Skeletal muscle tissue (tissue), 4 donors: ENCODE measurements around the gene EFL1. TPM values are rescaled to one million over a fixed set of nuclear protein-coding genes. Genes with fewer than 3 reads are reported as not detected.
A peak's percentile ranks its signal among the peaks of the same experiment; 100 is the strongest.

Source experiments
- H3K27ac ChIP-seq: one replicate; pipeline ENCODE4 v1.7.0; 2013; ENCODE audit warnings: mild to moderate bottlenecking, low read depth, low read length, inconsistent platforms
- H3K27me3 ChIP-seq, 3 donors: one replicate each; pipeline ENCODE4 v1.7.0; 2013; ENCODE audit warnings: low read length in 3 of 3; ENCODE audit not compliant: control insufficient read depth in 3 of 3, insufficient read depth in 3 of 3
- H3K36me3 ChIP-seq, 3 donors: one replicate each; pipeline ENCODE4 v1.7.0; 2013; ENCODE audit warnings: low read length in 3 of 3; ENCODE audit not compliant: control insufficient read depth in 3 of 3, insufficient read depth in 3 of 3
- H3K4me1 ChIP-seq, 3 donors: one replicate each; pipeline ENCODE4 v1.7.0; 2013; ENCODE audit warnings: low read length in 3 of 3, mild to moderate bottlenecking in 3 of 3; ENCODE audit not compliant: control insufficient read depth in 3 of 3, insufficient read depth in 3 of 3
- H3K4me3 ChIP-seq, 3 donors: one replicate each; pipeline ENCODE4 v1.7.0; 2013; ENCODE audit warnings: low read length in 3 of 3
- H3K9ac ChIP-seq, 3 donors: one replicate each; pipeline ENCODE4 v1.7.0; 2013; ENCODE audit warnings: low read length in 3 of 3, mild to moderate bottlenecking in 3 of 3, moderate library complexity in 2 of 3, low read depth in 1 of 3
- H3K9me3 ChIP-seq, 3 donors: one replicate each; pipeline ENCODE4 v1.7.0; 2013; ENCODE audit warnings: low read length in 3 of 3; ENCODE audit not compliant: control insufficient read depth in 3 of 3
- total RNA-seq: library from RNA; depleted of rRNA; stranded (reverse); fragments of >200 nt; gene quantifications from one replicate; pipeline ENCODE4 v1.2.3, GENCODE V29; 2014
- donor health status: Osteomylitis.

The EFL1 gene
- total RNA-seq, 1 donor from 2014 or later: 20.9 TPM

DNA sequence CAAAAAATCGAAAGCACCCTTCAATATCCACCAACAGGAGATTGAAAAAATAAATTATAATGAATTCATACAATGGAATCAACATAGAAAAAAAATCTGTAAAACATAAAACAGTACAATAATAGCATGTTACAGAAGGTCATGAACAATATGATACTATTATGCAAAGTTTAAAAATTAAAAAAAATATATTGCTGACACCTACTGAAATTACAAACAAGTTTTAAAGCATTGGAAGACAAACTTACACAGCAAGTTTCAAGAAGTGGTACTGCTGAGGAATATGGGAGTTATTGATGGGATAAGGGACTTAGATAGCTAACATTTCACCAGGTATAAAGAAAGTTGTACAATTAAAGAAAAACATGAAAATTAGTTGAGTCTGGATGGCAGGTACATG is 89.4 kb downstream of the EFL1 start:
- no peak overlapping the region for H3K9ac ChIP-seq
- H3K9me3 ChIP-seq: no peaks in the 10 kb centered on the region

GRCh38 chr15:82172506-82172905 is 90.0 kb downstream of the EFL1 start:
- H3K9me3 ChIP-seq: no peaks in the 10 kb centered on the region
- no peak overlapping the region for H3K27ac ChIP-seq
- H3K4me3 ChIP-seq: no peak overlapping the region
- no peaks in the 10 kb centered on the region for H3K36me3 ChIP-seq
- no peaks in the 10 kb centered on the region for H3K27me3 ChIP-seq
- H3K9ac ChIP-seq: no peak overlapping the region
- H3K4me1 ChIP-seq: peaks cover 0 to 3% (median 0%) of the 10 kb centered on the region in 3 donors

More for the DNA sequence above, 89.4 kb downstream of the EFL1 start:
- Histone ChIP-seq H3K27ac (no peak overlapping the region), H3K4me1 (peaks cover 0 to 3% (median 0%) of the 10 kb centered on the region in 3 donors), H3K36me3 (no peaks in the 10 kb centered on the region), H3K4me3 (no peak overlapping the region), H3K27me3 (no peaks in the 10 kb centered on the region)

GRCh38 chr15:82168757-82169156 is 93.8 kb downstream of the EFL1 start:
- Histone ChIP-seq H3K9me3 (no peaks in the 10 kb centered on the region), H3K9ac (no peak overlapping the region), H3K4me3 (no peak overlapping the region), H3K36me3 (peaks cover 0 to 3% (median under 1%) of the 10 kb centered on the region in 3 donors), H3K27me3 (no peaks in the 10 kb centered on the region), H3K4me1 (no peaks in the 10 kb centered on the region), H3K27ac (no peak overlapping the region)

DNA sequence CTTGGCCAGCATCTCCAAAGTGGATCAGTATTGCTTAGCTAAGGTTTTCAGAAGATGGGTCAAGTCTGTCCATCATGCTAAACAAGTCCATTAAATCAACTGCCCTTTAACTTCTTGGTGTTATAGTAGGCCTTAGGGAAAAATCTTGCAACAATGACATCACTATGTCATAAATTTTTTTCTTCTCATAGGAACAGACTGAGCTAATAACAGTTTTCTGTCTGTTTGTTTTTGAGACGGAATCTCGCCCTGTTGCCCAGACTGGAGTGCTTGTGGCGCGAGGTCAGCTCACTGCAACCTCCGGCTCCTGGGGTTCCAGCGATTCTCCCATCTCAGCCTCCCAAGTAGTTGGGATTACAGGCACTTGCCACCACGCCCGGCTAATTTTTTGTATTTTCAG is 94.2 kb downstream of the EFL1 start:
- Histone ChIP-seq H3K27ac (no peak overlapping the region), H3K27me3 (no peaks in the 10 kb centered on the region), H3K36me3 (peaks cover 0 to 7% (median 6%) of the 10 kb centered on the region in 3 donors), H3K9me3 (no peaks in the 10 kb centered on the region), H3K4me3 (no peak overlapping the region), H3K4me1 (no peaks in the 10 kb centered on the region), H3K9ac (no peak overlapping the region)

DNA sequence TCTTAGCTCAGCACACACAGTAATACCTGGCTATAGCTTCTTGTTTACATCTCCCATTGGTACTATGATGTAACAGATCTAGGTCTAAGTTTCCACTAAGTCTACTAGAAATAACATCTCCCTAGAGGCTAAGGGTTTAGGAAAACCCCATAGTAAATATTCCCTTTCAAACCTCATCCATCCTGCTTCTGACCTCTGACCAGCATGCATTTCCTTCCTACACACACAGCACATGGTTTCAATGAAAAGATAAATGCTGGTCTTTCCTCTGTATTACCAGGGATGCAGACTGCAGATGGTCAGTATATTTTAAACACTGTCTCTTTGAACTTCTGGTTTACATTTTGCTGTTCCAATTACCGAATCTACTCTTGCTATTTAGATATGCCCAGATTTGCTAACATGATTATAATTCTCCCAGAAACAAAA is 96.6 kb downstream of the EFL1 start:
- H3K27me3 ChIP-seq: no peaks in the 10 kb centered on the region

GRCh38 chr15:82159922-82160321 is 102.6 kb downstream of the EFL1 start:
- H3K27ac ChIP-seq: no peak overlapping the region
- no peaks in the 10 kb centered on the region for H3K27me3 ChIP-seq
- no peak overlapping the region for H3K9ac ChIP-seq
- H3K4me1 ChIP-seq: no peaks in the 10 kb centered on the region
- peaks cover 7 to 22% (median 13%) of the 10 kb centered on the region in 3 donors for H3K36me3 ChIP-seq
- no peak overlapping the region for H3K4me3 ChIP-seq
- no peaks in the 10 kb centered on the region for H3K9me3 ChIP-seq

More for the DNA sequence above, 96.6 kb downstream of the EFL1 start:
- no peak overlapping the region for H3K9ac ChIP-seq
- peaks cover 7 to 19% (median 13%) of the 10 kb centered on the region in 3 donors for H3K36me3 ChIP-seq
- no peak overlapping the region for H3K4me3 ChIP-seq
- H3K27ac ChIP-seq: no peak overlapping the region
- H3K4me1 ChIP-seq: no peaks in the 10 kb centered on the region
- no peaks in the 10 kb centered on the region for H3K9me3 ChIP-seq

DNA sequence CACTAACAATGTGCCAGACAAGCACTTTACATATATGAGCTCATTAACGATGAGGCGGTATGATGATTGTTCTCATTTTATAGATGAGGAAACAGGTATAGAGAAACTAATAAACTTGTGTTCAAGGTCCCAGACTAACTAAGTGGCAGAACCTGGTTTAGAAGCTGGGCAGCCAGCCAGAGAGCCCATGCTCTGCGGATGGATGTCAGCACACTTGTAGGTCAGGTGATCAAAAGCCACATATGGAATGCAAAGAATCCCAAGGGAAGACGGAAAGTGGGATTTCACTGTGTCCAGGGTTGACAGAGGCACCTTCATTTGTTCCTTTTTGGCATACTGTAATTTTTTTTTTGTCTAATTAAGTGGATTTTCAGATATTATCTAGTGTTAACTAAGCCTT is 103.7 kb downstream of the EFL1 start:
- no peak overlapping the region for H3K9ac ChIP-seq
- H3K9me3 ChIP-seq: no peaks in the 10 kb centered on the region
- H3K4me1 ChIP-seq: no peaks in the 10 kb centered on the region
- H3K27ac ChIP-seq: no peak overlapping the region
- H3K4me3 ChIP-seq: no peak overlapping the region
- peaks cover 7 to 20% (median 13%) of the 10 kb centered on the region in 3 donors for H3K36me3 ChIP-seq
- no peaks in the 10 kb centered on the region for H3K27me3 ChIP-seq

DNA sequence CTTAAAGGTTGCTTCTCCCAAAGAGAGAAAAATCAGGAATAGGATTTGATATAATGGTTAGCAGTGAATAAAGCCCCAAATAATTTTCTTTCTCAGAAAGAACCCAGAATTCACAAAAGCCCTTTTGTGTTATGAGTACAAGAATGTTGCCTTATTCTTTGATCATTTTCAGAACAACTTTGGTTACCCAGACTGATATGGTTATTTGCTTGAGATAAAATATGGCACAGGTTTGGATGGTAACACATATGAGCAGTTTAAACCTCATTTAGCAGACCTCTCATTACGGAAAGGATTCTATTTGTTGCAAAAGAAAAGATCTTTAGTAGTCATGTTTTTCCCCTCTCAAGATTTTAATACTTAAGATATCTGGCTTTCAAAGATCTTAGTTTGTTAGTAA is 111.9 kb downstream of the EFL1 start:
- Histone ChIP-seq H3K9me3 (no peaks in the 10 kb centered on the region), H3K27me3 (no peaks in the 10 kb centered on the region), H3K4me1 (peaks cover 0 to 9% (median 5%) of the 10 kb centered on the region in 3 donors), H3K36me3 (peaks cover 6 to 15% (median 9%) of the 10 kb centered on the region in 3 donors), H3K4me3 (no peak overlapping the region), H3K27ac (no peak overlapping the region), H3K9ac (no peak overlapping the region)

DNA sequence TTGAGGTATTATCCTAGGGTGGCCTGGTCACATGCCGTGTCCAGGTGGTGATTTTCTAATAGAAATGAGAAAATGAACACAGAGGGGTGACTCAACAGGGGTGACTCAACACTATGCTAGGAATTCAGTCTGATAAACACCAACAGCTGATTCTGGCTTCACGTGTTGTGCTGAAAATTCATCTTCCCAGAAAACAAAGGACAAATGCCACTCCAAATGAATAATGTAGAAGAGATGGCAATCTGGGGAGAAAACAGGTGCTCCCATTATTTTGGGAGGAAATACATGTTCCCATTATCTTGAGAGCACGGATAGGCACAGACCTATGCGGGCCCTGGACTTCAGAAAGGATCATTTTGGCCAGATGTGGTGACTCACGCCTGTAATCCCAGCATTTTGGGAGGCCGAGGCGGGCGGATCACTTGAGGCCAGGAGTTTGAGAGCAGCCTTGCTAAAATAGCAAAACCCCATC is 115.5 kb downstream of the EFL1 start:
- H3K4me1 ChIP-seq: peaks cover 0 to 9% (median 5%) of the 10 kb centered on the region in 3 donors
- no peaks in the 10 kb centered on the region for H3K27me3 ChIP-seq
- no peak overlapping the region for H3K4me3 ChIP-seq
- no peaks in the 10 kb centered on the region for H3K9me3 ChIP-seq
- H3K27ac ChIP-seq: peak overlapping the region; percentile 33
- H3K36me3 ChIP-seq: peaks cover 5 to 14% (median 9%) of the 10 kb centered on the region in 3 donors
- H3K9ac ChIP-seq: no peak overlapping the region

GRCh38 chr15:82146576-82146975 is 116.0 kb downstream of the EFL1 start:
- Histone ChIP-seq H3K9me3 (no peaks in the 10 kb centered on the region), H3K4me1 (peaks cover 0 to 9% (median 5%) of the 10 kb centered on the region in 3 donors), H3K36me3 (peaks cover 2 to 9% (median 4%) of the 10 kb centered on the region in 3 donors), H3K4me3 (no peak overlapping the region), H3K9ac (no peak overlapping the region), H3K27ac (peak overlapping the region; percentile 33), H3K27me3 (no peaks in the 10 kb centered on the region)
